ENCODE measurements around the gene SELENBP1.

SELENBP1 gene

DNA sequence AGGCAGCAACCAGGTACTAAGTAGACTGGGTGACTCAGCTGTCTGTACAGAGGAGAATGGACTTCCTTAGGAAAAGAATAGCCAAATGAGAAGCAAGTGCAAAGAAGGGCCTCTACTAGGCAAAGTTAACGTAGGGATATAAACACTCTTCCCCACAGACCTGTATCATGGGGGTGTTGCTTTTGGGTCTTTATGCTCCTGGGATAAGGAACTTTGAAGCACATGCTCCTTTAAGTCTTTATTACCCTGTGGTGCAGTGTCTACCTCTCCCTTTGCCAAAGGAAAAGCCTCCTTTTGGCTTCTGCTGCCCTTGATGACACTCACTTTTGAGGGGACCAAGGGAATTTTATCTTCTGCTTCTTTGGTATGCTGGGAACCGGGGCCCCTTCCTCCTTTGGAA, 30.5 kb downstream of the SELENBP1 start:
- TF ChIP-seq GATA2 (IDR thresholded peaks at IDR 0.05; ENCODE audit: low read depth, low read length) (no peak), GATA3 (IDR thresholded peaks at IDR 0.05; ENCODE audit: low read depth, low read length) (no peak)

DNA sequence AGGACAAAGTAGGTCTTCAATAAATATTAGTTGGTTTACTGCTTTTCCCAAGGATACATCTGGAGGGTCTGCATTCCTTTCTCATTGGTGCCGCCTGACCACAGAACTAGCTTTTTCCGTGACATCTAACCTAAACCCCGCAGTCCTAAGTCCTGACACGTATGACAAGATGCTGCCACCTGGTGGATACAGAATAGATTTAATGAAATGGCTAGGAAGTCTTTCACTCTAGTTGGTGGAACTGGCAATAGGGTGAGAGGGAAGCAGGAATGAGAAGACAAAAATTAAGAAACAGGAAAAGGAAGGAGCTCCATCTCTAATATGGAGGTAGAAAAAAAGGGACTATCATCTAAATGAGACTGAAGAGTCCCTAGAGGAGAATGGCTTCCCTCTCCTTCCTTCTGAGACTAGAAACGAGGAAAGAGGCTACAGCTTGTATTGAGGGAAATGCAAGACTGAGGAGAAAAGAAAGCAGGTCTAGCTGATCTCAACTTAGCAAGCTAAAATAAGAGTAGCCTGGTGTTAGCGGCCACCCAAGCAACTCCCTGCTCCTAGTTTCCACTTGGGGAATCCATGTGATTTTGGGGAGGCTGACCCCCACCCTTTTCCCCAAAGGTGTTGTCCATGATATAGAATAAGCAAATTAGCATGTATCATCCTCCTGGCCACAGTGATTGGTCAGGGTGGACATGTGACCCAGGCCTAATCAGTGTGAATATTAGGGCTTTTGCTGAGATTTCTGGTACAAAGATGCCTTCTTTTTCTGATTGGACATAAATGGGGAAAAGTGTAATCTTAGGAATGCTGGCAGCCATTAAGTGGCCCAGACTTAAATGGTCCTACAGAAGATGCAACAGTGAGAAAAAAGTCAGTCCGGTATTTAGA, 31.4 kb downstream of the SELENBP1 start:
- TF ChIP-seq GATA2 (IDR thresholded peaks at IDR 0.05; ENCODE audit: low read depth, low read length) (no peak), GATA3 (IDR thresholded peaks at IDR 0.05; ENCODE audit: low read depth, low read length) (no peak)

DNA sequence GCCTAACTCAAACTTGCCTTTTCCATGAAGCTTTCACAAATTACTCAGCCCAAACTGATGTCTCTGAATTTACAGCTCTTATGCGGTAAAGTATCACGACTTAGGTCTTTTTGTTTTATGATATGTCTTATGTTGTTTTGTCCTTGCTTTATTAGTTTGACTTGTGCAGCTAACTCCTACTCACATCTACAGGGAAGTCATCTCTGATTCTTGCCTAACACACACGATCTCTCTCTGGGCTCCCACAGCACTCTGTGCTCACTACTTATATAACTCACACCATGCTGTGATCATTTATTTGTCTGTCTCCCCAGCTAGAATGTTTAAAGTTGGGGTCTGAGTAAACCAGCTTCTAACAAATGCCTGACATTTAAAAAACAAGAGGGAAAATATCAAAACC, 35.9 kb downstream of the SELENBP1 start:
- TF ChIP-seq GATA2 (IDR thresholded peaks at IDR 0.05; ENCODE audit: low read depth, low read length) (no peak), GATA3 (IDR thresholded peaks at IDR 0.05; ENCODE audit: low read depth, low read length) (no peak)

DNA sequence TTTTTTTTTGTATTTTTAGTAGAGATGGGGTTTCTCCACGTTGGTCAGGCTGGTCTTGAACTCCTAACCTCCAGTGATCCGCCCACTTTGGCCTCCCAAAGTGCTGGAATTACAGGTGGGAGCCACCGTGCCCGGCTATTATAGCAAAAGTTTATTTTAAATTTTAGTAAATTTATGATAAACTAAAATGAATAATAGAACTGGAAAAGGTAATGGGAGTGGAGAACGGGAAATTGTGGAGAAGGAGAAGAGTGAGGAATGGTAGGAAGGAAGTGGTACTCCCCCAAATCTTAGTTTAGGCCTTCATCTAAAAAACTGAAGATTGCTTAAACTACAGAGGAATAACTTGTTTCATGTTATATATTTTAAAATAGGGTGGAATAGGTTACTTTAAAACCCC, 37.7 kb downstream of the SELENBP1 start:
- no peak for TF ChIP-seq GATA2 (IDR thresholded peaks at IDR 0.05; ENCODE audit: low read depth, low read length)
- no peak for TF ChIP-seq GATA3 (IDR thresholded peaks at IDR 0.05; ENCODE audit: low read depth, low read length)

DNA sequence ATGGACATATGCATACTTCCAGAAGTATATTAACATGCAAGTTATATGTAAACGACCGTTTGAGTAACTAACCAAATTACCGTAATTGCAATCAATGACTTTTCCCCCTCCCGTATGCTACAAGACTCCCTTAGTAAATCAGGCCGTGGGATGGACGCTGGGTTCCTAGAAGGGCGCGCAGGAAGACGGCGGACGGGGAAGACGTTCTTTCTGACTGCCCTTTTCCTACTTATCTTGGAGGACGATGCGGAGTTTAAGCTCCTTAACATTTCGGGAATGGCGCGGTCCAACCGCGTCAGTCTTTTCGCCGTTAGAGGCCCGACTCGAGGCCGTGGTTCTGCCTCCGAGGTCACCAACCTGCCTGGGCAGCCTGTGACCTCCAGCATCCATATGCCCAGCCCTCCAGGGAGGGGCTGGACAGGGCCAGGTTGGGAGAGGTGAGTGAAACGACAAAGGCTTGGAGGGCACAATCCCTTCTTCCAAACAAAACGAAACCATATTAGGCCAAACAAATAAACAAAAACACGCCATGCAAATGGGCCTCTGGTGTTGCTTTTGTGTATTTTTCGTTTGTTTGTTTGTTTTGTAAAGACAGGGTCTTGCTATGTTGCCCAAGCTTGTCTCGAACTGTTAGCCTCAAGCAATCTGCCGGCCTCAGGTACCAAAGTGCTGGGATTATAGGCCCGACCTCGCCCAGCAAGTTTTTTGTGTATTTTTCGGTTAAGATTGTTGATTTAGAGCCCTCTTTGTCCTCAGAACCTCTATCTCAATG, 44.4 kb downstream of the SELENBP1 start:
- TF ChIP-seq GATA3 (IDR thresholded peaks at IDR 0.05; ENCODE audit: low read depth, low read length) = no peak
- TF ChIP-seq GATA2 (IDR thresholded peaks at IDR 0.05; ENCODE audit: low read depth, low read length) = no peak

DNA sequence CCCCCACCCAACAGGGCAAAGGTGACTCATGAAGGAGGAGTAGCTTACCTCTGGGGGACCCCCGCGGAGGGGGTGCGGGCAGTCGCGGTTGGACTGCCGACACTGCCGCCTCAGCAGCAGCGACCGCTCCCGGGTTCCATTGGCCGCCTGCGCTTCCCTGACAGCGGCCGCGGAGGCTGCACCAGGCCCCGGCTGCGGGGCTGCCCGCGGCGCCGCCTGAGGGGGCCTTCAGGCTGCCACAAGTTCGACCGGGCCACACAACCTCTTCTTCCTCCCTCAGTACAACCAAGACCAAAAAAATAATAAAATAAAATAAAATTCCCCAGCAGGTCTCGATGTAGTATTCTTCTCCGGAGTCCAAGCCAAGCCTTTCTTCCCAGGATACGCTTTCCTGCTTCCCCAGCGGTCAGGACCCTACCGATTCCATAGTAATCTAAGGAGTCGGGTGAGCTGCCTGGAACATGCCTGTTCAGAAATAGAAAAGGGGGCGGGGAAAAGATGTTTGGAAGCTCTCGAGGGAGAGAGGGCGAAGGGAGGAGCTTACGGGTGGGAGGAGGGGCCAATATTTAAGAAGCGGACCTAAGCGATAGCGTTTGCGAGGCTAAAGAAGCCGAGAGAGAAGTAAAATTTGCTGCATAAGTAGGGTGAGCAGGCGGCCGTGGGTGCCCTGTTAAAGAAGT, 45.1 kb downstream of the SELENBP1 start, which contains the start of gene PI4KB:
TSS of gene PI4KB (minus strand) at position 194 of the 680 bp plus-strand sequence. CDS start 10,935 bp downstream, outside the sequence.
- no peak for TF ChIP-seq GATA3 (IDR thresholded peaks at IDR 0.05; ENCODE audit: low read depth, low read length)
- no peak for TF ChIP-seq GATA2 (IDR thresholded peaks at IDR 0.05; ENCODE audit: low read depth, low read length)

DNA sequence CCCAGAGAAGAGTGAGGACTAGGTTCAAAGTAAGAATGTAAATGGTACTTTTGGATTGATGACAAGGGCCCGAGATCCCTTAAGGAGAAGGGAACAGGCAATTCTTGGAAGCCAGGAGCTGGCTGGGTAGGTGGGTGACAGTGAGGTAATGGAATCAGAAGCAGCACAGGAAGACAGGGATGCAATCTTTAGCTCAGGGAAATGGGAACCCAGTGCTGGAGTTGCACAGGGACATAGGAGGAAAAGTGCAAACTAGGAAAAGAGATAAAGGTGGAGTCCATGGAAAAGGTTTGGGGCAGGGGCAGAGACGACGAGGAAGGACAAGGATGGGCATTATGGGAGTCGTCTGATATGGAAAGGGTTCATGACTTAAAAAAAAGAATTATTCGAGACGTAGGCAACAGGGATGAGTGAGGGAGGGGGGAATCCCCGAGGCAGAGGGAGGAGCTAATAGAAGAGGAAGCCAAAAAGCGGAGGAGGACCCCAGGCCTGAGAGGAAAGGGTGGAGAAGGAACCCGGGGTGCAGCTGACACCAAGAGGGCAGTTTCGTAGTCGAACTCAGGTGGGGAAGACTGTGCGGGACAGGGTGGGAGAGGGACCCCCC, 45.8 kb downstream of the SELENBP1 start:
- no peak for TF ChIP-seq GATA2 (IDR thresholded peaks at IDR 0.05; ENCODE audit: low read depth, low read length)
- no peak for TF ChIP-seq GATA3 (IDR thresholded peaks at IDR 0.05; ENCODE audit: low read depth, low read length)

DNA sequence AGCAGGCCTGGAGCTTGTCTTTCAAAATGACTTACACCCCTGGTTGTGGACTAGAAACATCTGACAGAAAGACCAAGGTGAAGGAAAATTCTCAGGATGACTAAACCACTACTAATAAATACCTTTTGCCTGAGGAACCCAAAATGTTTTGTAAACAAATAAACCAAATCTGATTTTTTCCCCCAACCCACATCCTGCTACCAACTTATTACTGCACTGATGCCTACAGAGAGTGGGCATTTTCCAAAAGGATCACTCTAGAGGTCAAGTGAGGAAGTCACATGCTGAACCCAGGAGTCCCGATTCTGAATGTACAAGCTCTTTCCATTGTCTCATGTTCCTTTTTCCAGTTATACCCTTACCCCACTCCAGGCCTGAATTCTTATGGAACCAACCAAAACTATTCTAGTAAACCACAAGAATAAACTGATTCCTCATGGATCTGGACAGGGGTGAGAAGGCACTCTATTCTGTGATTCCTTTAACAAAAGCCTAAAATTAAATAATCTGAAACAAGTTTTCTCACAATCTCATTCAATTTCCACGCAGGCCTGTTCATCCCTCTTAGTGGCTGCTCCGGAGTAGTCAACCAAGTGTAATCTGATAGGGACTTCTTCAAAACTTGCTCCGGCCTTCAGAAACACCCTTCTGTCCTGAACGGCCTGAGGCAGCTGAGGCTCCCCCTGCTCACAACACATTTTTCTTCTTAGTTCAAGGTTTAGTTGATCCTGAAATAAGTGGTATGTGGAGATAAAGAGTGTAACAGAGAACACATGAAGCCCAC, 46.7 kb downstream of the SELENBP1 start:
- TF ChIP-seq GATA3 (IDR thresholded peaks at IDR 0.05; ENCODE audit: low read depth, low read length) = no peak
- no peak for TF ChIP-seq GATA2 (IDR thresholded peaks at IDR 0.05; ENCODE audit: low read depth, low read length)

DNA sequence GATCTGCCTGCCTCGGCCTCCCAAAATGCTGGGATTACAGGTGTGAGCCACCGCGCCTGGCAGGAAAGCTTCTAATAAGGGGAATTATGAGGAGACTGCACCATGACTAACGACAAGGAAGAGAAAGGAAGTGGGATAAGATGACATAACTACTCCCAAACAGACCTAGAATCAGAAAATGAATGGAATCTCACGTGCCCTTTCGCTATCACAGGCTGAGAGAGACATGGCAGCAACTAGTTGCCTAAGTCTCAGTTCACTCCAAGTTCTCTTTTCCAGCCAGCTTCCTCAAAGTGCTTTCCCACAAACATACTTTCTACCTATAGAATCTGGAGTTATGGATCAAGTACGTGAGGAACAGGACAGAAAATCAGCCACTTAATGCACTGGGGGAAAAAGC, 47.3 kb downstream of the SELENBP1 start:
- TF ChIP-seq GATA2 (IDR thresholded peaks at IDR 0.05; ENCODE audit: low read depth, low read length) = no peak
- no peak for TF ChIP-seq GATA3 (IDR thresholded peaks at IDR 0.05; ENCODE audit: low read depth, low read length)

DNA sequence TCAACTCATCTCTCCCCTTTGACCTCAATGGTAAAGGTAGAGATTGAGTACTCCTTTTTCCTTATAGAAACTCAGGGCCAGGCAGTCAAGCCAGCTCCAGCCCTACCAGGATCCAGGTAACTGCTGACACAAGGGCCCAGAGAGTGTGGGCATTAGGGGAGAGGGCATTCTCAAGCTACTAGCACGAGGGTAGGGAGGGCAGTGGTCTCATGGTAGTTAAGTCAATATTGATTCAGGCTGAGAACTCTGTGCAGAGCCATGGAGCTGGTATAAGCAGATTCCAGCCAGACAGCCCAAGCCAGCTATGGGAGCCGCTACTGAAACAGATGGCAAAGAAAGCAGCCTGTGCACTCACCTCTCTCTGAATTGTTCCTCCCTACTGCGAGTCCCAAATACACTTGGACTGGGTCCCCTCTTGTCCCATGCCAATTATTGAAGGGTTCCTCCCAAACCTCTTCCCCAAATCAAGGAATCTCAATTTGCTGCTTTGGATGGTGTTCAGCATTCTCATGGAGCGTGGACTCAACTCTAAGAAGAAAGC, 48.0 kb downstream of the SELENBP1 start:
- TF ChIP-seq GATA3 (IDR thresholded peaks at IDR 0.05; ENCODE audit: low read depth, low read length) = no peak
- TF ChIP-seq GATA2 (IDR thresholded peaks at IDR 0.05; ENCODE audit: low read depth, low read length) = no peak

DNA sequence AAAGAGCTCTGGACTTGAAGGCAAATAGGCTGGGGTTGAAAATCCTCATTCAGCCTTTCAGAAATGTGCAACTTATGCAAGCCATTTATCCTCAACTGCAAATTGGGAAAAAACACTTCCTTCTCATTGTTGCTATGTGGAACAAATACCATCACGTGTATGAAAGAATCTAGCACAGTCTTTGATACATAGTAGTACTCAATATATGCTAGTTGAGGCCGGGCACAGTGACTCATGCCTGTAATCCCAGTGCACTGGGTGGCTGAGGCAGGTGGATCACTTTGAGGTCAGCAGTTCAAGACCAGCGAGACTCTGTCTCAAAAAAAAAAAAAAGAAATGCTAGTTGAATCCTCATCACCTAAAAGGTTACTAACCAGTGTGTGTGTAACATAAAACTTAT, 53.5 kb downstream of the SELENBP1 start:
- TF ChIP-seq GATA3 (IDR thresholded peaks at IDR 0.05; ENCODE audit: low read depth, low read length) = no peak
- TF ChIP-seq GATA2 (IDR thresholded peaks at IDR 0.05; ENCODE audit: low read depth, low read length) = no peak

DNA sequence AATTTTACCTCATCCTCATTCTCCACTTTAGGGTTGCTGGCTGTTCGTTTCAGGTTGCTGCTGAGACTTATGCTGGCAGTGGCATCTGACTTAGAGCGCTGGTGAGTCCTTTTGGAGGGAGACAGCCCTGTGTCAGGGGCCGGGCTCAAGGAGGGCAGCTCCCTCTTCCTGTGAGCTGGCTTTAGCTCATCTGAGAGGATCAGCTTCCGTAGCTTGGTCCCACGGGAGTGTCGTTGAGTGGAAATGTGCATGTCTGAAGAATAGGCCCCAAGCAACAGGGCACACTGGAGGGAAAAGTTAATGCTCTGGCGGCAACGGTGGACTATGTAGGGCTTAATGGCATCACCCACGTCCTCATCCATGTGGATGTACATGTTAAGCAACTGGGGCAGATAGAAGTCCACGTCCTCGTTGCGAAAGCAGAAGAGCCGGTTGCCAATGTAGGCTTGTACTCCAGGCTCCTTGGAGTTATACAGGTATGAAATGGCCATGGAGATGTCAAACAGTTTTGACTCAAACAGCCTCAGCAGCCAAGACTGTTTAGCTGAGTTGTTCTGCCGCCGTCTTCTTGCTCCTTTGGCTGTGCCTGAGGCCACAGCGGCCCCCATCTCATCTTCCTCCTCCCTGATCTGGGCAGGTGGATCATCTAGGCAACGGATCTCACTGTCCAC, 56.8 kb downstream of the SELENBP1 start:
- TF ChIP-seq GATA3 (IDR thresholded peaks at IDR 0.05; ENCODE audit: low read depth, low read length) (no peak), GATA2 (IDR thresholded peaks at IDR 0.05; ENCODE audit: low read depth, low read length) (no peak)

All from SH-SY5Y (cell line).